ENCODE data around the gene CRELD2.

The CRELD2 gene

GRCh38 chr22:49937758-49938564 is 19.5 kb downstream of the CRELD2 start:
- no peak overlapping the region for H3K4me3 ChIP-seq (ENCODE audit: low read length)
- no peak for TF ChIP-seq CTCF (IDR thresholded peaks at IDR 0.05; ENCODE audit: insufficient read depth, low read depth, low read length, missing control alignments)
- no peak for DNase-seq (ENCODE audit: low read depth)

GRCh38 chr22:49938565-49939136 is 20.2 kb downstream of the CRELD2 start:
- TF ChIP-seq CTCF (IDR thresholded peaks at IDR 0.05; ENCODE audit: insufficient read depth, low read depth, low read length, missing control alignments) = no peak
- no peak overlapping the region for H3K4me3 ChIP-seq (ENCODE audit: low read length)
- no peak for DNase-seq (ENCODE audit: low read depth)

- no peak for TF ChIP-seq CTCF (IDR thresholded peaks at IDR 0.05; ENCODE audit: insufficient read depth, low read depth, low read length, missing control alignments)
These were observed 23.3 kb downstream of the CRELD2 start for GRCh38 chr22:49941507-49942316.

GRCh38 chr22:49942565-49943404 is 24.4 kb downstream of the CRELD2 start:
- no peak for TF ChIP-seq CTCF (IDR thresholded peaks at IDR 0.05; ENCODE audit: insufficient read depth, low read depth, low read length, missing control alignments)
- H3K4me3 ChIP-seq (ENCODE audit: low read length) = no peak overlapping the region
- no peak for DNase-seq (ENCODE audit: low read depth)

More at GRCh38 chr22:49941507-49942316, 23.3 kb downstream of the CRELD2 start:
- DNase-seq (ENCODE audit: low read depth) = no peak
- no peak overlapping the region for H3K4me3 ChIP-seq (ENCODE audit: low read length)

- TF ChIP-seq CTCF (IDR thresholded peaks at IDR 0.05; ENCODE audit: insufficient read depth, low read depth, low read length, missing control alignments) = no peak
- H3K4me3 ChIP-seq (ENCODE audit: low read length) = no peak overlapping the region
These were observed 25.0 kb downstream of the CRELD2 start for GRCh38 chr22:49943405-49943765.

GRCh38 chr22:49943771-49944398 is 25.5 kb downstream of the CRELD2 start:
- no peak overlapping the region for H3K4me3 ChIP-seq (ENCODE audit: low read length)
- no peak for TF ChIP-seq CTCF (IDR thresholded peaks at IDR 0.05; ENCODE audit: insufficient read depth, low read depth, low read length, missing control alignments)
- no peak for DNase-seq (ENCODE audit: low read depth)

More at GRCh38 chr22:49943405-49943765, 25.0 kb downstream of the CRELD2 start:
- no peak for DNase-seq (ENCODE audit: low read depth)
